ENCODE measurements around the gene ARMCX1.
"Not testable (repeated sequence)": the region's sequence is repeated elsewhere in the genome, so short reads cannot be mapped to it uniquely, and the experiment has no call there.

Gene ARMCX1

DNA sequence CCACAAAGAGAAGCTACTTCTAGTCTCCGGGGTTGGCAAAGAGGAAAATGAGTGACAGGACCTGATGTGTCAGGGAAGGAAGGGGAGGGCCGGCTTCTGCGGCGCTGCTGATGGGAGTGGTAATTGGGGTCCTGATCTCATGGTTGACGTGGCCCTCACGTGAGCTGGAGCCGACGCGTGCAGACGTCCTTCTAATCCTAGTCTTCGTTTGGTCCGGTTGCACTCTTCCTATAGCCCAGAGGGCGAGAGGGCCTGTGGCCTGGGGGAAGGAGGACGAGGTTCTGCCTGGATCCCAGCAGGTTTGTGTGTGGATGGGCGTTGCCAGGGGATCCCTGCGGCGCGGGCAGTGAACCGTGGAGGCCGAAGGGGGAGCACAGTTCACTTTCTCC lies at the start of gene ARMCX1:
Gene ARMCX1, plus strand, starts transcription at position 186 of the 389 bp plus-strand sequence. CDS start 2,384 bp downstream, outside the sequence.
- peak; percentile 5 for DNase-seq

DNA sequence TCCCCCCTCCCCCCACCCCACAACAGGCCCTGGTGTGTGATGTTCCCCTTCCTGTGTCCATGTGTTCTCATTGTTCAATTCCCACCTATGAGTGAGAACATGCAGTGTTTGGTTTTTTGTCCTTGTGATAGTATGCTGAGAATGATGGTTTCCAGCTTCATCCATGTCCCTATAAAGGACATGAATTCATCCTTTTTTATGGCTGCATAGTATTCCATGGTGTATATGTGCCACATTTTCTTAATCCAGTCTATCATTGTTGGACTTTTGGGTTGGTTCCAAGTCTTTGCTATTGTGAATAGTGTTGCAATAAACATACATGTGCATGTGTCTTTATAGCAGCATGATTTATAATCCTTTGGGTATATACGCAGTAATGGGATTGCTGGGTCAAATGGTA lies 47.4 kb upstream of the ARMCX1 start:
- DNase-seq, result not testable (repeated sequence)

DNA sequence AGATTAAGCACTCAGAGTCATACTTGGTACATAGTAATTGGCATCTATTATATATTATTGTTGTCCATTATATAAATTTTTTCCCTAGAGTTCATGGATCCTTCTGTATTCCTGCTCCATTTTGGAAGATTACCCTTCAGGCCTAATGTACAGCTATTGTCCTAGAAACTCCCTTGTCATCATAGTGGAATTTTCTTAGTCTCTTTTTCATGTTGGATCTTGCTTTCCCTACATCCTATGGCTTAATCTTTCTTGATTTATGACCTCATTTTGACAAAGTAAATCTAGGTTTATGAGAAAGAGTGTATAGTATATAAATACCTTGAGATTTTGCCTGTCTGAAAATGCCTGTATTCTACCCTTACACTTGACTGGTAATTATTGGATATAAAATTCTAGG lies 43.0 kb upstream of the ARMCX1 start:
- no peak for DNase-seq

DNA sequence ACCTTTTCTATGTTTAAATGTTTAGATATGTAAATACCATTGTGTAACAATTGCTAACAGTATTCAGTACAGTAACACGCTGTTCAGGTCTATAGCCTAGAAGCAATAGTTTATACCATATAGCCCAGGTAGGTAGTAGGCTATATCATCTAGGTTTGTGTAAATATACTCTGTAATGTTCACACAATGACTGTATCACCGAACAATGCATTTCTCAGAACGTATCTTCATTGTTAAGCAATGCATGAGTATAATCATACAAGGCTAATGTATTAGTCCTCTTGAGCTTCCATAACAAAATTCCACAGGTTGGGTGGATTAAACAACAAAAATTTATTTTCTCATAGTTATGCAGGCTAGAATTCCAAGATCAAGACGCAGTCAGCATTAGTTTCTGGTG lies 42.4 kb upstream of the ARMCX1 start:
- DNase-seq, result no peak

DNA sequence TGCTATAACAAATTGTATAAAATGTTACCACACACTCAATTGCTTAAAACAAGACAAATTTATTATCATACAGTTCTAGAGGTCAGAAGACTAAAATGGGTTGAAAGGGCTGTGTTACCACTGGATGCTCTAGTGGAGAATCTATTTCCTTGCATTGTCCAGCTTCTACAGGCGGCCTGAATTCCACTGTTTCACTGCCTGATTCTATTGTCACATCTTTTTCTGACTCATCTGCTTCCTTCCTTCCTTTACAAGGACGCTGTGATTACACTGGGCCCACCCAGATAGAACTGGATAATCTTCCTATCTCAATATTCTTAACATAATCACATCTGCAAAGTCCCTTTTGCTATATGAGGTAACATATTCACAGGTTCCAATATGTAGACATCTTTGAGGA lies 19.4 kb upstream of the ARMCX1 start:
- DNase-seq, result no peak

DNA sequence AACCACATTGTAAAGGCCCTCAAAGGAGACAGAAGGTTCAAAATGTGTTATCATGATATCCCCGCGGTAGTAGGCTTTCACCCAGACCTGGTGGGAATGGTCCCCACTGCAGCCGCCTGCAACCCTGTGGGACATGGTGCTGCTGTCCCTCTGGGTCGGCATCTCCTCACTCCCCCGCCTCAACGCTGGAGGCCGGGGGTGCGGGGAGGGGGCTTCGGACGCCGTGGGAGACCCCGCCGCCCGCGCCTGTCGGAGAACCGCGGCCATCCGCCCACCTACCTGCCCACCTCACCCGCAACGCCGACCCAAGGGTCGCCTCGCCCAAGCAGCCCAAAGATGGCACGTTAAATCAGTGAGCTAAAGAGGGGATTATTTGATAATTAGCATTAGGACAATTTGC lies 11.2 kb upstream of the ARMCX1 start:
- DNase-seq, result no peak

DNA sequence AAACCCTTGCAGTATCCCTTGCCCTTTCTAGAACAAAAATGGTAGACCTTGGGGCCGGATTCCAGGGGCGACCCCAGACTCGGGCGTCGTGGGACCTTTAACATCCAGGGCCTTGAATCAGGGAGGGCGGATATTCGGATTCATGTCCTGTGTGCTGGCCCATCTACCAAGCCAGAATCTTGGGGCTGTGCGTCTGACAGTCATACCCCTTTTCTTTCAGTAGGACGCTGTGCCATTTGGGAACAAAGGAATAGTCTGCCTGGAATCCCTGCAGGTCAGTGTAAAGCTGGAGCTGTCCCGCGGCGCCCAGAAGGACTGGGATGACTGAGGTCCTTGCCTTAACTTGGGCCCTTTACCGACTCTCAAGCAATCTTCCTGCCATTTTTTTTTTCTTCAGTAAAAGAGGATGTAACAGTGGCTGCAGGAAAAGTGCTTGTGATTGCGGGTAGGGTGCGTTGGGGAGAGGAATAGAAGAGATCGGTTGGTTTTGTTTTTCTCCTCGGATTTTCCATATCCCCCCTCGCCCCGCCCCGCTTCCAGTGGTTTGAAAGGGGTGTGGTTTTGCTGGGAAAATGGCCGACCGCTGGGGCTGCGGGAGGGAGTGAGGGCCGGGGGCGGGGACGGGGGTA lies 518 bp downstream of the ARMCX1 start:
- no peak for DNase-seq

DNA sequence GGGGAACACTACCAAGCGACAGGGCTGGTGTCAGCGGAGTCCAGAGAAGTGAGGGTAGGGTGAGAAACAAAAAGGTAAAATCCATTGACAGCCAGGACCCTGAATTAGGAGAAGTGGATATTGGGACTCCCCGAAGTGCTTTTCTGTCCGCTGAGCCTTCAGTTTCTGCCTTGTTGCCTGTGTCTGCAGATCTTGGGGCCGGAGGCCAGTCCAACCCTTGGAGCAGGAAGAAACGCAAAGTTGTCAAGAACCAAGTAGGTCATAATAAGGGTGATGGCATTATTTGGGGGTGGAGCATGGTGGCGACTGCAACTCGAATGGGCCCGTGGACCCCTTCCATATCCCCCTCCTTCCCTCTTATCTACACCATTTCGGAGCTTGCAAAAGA lies 1.0 kb downstream of the ARMCX1 start:
- no peak for DNase-seq

DNA sequence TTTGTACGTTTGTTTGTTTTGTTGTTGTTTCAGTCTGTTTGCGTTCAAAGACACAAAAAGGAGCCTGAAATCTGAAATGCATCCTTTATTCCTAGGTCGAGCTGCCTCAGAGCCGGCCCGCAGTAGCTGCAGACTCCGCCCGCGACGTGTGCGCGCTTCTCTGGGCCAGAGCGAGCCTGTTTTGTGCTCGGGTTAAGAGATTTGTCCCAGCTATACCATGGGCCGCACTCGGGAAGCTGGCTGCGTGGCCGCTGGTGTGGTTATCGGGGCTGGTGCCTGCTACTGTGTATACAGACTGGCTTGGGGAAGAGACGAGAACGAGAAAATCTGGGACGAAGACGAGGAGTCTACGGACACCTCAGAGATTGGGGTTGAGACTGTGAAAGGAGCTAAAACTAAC lies 2.4 kb downstream of the ARMCX1 start:
- DNase-seq, result no peak

DNA sequence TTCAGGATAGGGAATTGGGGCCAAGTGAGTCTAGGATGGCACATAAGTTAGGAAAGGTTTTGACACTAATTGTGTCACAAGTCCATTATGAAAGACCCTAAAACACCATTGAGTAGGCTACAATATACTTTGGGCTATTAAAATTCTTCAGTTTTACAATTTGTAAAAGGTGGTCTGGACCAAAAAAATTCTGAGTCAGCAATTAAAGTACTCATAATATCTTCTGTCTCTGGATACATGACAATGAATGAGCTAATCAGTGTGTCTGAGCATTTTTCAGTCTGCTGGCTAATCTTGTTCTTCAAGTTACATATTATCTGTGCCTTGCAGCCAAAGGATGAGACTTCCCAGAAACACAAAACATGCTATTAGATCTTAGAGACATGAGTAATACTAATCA lies 14.3 kb downstream of the ARMCX1 start:
- DNase-seq, result no peak

DNA sequence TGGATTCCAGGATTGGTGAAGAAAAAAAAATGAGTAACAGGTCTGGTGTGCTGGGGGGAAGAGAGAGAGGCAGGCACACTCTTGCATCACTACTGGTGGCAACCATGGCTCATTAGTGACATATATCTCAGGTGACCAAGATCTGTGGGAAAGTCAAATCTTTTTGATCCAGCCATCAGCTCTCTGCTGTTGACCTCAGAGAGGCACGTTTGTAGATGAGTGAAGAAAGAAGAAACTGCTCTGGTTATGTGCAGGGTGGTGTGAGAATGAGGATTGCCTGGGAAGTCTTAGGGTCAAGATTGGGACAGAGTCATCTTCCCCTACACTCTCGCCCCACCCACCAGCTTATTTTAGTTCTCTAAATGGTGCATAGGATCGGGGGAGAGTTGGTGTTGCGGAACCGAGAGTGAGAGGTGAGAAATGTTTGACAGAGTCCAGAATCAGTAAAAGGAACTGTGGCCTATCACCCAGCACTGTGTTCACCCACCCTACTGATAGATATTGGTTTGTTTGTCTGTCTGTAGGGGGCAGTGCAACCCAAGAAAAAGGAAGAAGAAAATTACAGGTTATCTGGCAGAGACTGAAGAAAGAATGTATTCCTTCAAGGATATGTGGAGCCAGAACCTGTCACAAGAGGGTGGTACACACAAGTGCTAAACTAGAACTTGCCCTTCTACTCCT lies 45.5 kb downstream of the ARMCX1 start:
- DNase-seq, result peak; percentile 28

DNA sequence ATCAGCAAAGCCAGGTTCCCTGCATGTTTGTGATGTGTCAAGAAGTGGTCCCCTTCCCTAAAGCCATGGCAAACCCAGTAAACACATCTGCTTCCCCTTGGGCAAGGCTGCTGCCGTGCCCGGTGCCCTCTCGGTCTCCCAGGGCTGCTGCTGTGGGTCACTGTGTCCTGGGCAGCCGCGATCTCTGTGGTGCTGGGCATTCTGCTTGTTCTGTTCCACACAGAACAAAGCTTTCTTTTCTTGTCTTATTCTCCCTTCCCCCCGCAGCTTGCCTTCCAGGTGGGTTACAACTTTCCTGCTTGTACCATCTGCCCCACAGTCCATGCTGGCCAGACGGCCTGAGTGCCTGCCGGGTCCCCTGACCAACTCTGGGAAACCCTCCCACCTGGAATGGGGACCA lies 49.2 kb downstream of the ARMCX1 start:
- not testable (repeated sequence) for DNase-seq

DNA sequence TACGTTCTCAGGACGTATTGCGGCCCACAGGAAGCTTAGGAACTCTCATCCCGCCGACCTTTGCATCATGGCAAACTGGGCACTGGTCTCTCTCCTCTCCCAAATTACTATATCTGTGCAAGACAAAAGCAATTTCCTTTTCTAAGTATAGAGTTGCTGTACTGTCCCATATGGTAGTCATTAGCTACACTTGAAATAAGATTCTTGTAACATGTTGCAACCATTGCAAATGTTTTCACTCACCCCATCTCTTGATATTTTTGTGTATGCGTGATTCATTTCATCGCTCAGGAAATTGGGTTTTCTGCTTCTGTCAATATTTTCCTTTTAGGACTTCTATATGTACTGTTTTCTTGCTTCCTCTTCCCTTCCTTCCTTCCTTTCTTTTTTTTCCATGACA lies 51.7 kb downstream of the ARMCX1 start:
- DNase-seq, result no peak

Data from amniotic stem cell (primary cell).